HepG2 (cell line): ENCODE results near the gene CELF4. TPM values are rescaled to one million over a fixed set of nuclear protein-coding genes. Genes with fewer than 3 reads are reported as not detected.

Experiments used
- HNRNPL ChIP-seq: fragments of 200-400 bp; formaldehyde crosslinking; IDR thresholded peaks from 2 replicates; pipeline ENCODE4 v1.6.1; 2017; ENCODE audit warnings: mild to moderate bottlenecking, low read depth, low read length
- MATR3 ChIP-seq: sonication (generic); formaldehyde crosslinking; IDR thresholded peaks from 2 replicates; pipeline ENCODE4 v1.4.0; 2020; ENCODE audit warnings: missing genetic modification reagents
- PRDM15 ChIP-seq: sonication (generic); formaldehyde crosslinking; IDR thresholded peaks from 2 replicates; pipeline ENCODE4 v1.4.0; 2020; ENCODE audit warnings: missing genetic modification reagents
- RFX3 ChIP-seq: IDR thresholded peaks from 2 replicates; pipeline ENCODE4 v1.6.1; 2016; ENCODE audit warnings: missing biosample characterization, missing genetic modification reagents
- UBTF ChIP-seq: sonication (generic); formaldehyde crosslinking; IDR thresholded peaks from 2 replicates; pipeline ENCODE4 v1.4.0; 2020; ENCODE audit warnings: mild to moderate bottlenecking, missing genetic modification reagents
- polyA plus RNA-seq, 8 experiments: library from polyadenylated mRNA; depleted of rRNA in 3 of 8; stranded (reverse) in 7 of 8; unstranded in 1 of 8; fragments of >200 nt; fragmentation: Illumina TruSeq in 4 of 8; extraction: Trizol in 4 of 8; gene quantifications; 2 replicates each; pipeline versions ENCODE4 v1.2.1 to v1.2.3, GENCODE V29; 2011 to 2016; ENCODE audit warnings: low read depth in 4 of 8, missing spikeins in 1 of 8, mixed read lengths in 1 of 8; ENCODE audit not compliant: insufficient read depth in 1 of 8
- total RNA-seq, 5 experiments: library from RNA; depleted of rRNA; stranded (reverse); fragments of >200 nt; fragmentation: Illumina TruSeq; extraction: Trizol; gene quantifications; 2 replicates each; pipeline ENCODE4 v1.2.3, GENCODE V29; 2016; ENCODE audit warnings: low read depth in 1 of 5
- TF ChIP-seq, protein P1 (sequence below): sonication (generic); formaldehyde crosslinking; IDR thresholded peaks from 2 replicates; pipeline ENCODE4 v1.9.0; 2021; ENCODE audit warnings: missing genetic modification reagents, borderline replicate concordance
- TF ChIP-seq, protein P2 (sequence below): sonication (generic); formaldehyde crosslinking; IDR thresholded peaks from 2 replicates; pipeline ENCODE4 v1.8.0; 2023; ENCODE audit warnings: mild to moderate bottlenecking, missing genetic modification reagents

The CELF4 gene
- total and polyA plus RNA-seq, 2 of the 13 experiments (the other 11 are each of a cell fraction or from before 2014, with no cell fraction given), result not detected

GRCh38 chr18:37243741-37244140 lies 321.9 kb downstream of the CELF4 start (continued):
- TF ChIP-seq, protein P1, sequence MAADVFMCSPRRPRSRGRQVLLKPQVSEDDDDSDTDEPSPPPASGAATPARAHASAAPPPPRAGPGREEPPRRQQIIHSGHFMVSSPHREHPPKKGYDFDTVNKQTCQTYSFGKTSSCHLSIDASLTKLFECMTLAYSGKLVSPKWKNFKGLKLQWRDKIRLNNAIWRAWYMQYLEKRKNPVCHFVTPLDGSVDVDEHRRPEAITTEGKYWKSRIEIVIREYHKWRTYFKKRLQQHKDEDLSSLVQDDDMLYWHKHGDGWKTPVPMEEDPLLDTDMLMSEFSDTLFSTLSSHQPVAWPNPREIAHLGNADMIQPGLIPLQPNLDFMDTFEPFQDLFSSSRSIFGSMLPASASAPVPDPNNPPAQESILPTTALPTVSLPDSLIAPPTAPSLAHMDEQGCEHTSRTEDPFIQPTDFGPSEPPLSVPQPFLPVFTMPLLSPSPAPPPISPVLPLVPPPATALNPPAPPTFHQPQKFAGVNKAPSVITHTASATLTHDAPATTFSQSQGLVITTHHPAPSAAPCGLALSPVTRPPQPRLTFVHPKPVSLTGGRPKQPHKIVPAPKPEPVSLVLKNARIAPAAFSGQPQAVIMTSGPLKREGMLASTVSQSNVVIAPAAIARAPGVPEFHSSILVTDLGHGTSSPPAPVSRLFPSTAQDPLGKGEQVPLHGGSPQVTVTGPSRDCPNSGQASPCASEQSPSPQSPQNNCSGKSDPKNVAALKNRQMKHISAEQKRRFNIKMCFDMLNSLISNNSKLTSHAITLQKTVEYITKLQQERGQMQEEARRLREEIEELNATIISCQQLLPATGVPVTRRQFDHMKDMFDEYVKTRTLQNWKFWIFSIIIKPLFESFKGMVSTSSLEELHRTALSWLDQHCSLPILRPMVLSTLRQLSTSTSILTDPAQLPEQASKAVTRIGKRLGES (CRISPR knock-in tag), result no peak
- TF ChIP-seq, protein P2, sequence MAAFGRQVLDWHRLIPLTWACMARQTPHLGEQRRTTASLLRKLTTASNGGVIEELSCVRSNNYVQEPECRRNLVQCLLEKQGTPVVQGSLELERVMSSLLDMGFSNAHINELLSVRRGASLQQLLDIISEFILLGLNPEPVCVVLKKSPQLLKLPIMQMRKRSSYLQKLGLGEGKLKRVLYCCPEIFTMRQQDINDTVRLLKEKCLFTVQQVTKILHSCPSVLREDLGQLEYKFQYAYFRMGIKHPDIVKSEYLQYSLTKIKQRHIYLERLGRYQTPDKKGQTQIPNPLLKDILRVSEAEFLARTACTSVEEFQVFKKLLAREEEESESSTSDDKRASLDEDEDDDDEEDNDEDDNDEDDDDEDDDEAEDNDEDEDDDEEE (CRISPR knock-in tag), result no peak
- no peak for TF ChIP-seq PRDM15
- TF ChIP-seq UBTF, result no peak
- no peak for TF ChIP-seq HNRNPL
- no peak for TF ChIP-seq RFX3
- no peak for TF ChIP-seq MATR3 (CRISPR knock-in tag)
